H54 (cell line): ENCODE data around the gene XKR7.
A peak's percentile ranks its signal among the peaks of the same experiment; 100 is the strongest.

Experiments used
- DNase-seq: peaks from one replicate; pipeline ENCODE4 v3.0.0; 2011; ENCODE audit warnings: low spot score, mixed read lengths; ENCODE audit not compliant: insufficient read length
- FAIRE-seq: peaks from 3 replicates; lab custom pipeline; 2011; peaks lifted over from hg19 to GRCh38; lab: Jason Lieb, UNC
- POLR2A ChIP-seq: IDR thresholded peaks from 2 replicates; pipeline ENCODE4 v1.6.1; 2011; ENCODE audit warnings: low read depth, mild to moderate bottlenecking, low read length

Gene XKR7

GRCh38 chr20:31951530-31952453, 16.2 kb upstream of the XKR7 start, which contains the start of gene PDRG1:
Gene PDRG1, minus strand, starts transcription at chr20:31952046. Its CDS starts 85 bp downstream, at chr20:31951961.
- TF ChIP-seq POLR2A: peak; percentile 77
- FAIRE-seq (no peak), DNase-seq (peak; percentile 90)

GRCh38 chr20:31953556-31954148, 14.3 kb upstream of the XKR7 start:
- FAIRE-seq (no peak), DNase-seq (no peak)
- no peak for TF ChIP-seq POLR2A

- DNase-seq (no peak), FAIRE-seq (no peak)
- no peak for TF ChIP-seq POLR2A
Measured at GRCh38 chr20:31954500-31954899, 13.5 kb upstream of the XKR7 start.

- FAIRE-seq: no peak
Measured at GRCh38 chr20:31956556-31957526, 11.1 kb upstream of the XKR7 start.

GRCh38 chr20:31962761-31963160, 5.2 kb upstream of the XKR7 start:
- DNase-seq (no peak), FAIRE-seq (no peak)
- TF ChIP-seq POLR2A: no peak

More at GRCh38 chr20:31956556-31957526, 11.1 kb upstream of the XKR7 start:
- TF ChIP-seq POLR2A: no peak
- no peak for DNase-seq

GRCh38 chr20:31963889-31964288, 4.1 kb upstream of the XKR7 start:
- DNase-seq (no peak), FAIRE-seq (no peak)
- TF ChIP-seq POLR2A: no peak

GRCh38 chr20:31966991-31967655, 828 bp upstream of the XKR7 start:
- FAIRE-seq: no peak
- no peak for DNase-seq

GRCh38 chr20:31968291-31969126, 558 bp downstream of the XKR7 start:
- no peak for TF ChIP-seq POLR2A
- no peak for FAIRE-seq
- DNase-seq: peak; percentile 80

More at GRCh38 chr20:31966991-31967655, 828 bp upstream of the XKR7 start:
- no peak for TF ChIP-seq POLR2A

GRCh38 chr20:31969991-31970390, 2.0 kb downstream of the XKR7 start:
- DNase-seq: no peak
- TF ChIP-seq POLR2A: no peak
- no peak for FAIRE-seq

GRCh38 chr20:31972471-31973021, 4.6 kb downstream of the XKR7 start:
- DNase-seq (peak; percentile 54), FAIRE-seq (no peak)
- TF ChIP-seq POLR2A: no peak

- FAIRE-seq (no peak), DNase-seq (no peak)
- no peak for TF ChIP-seq POLR2A
Measured at GRCh38 chr20:31974296-31974695, 6.3 kb downstream of the XKR7 start.
